H1 (cell line): Measurements from ENCODE around the gene MRPS2.

Experiments used
- CTCF ChIP-seq, 3 experiments: IDR thresholded peaks; 1 replicate in 2 of 3; 2 replicates in 1 of 3; pipeline versions ENCODE4 v1.5.1 to v1.6.1; 2011; ENCODE audit warnings: low read length in 3 of 3, mild to moderate bottlenecking in 3 of 3, inconsistent platforms in 2 of 3, low read depth in 1 of 3, moderate library complexity in 1 of 3; ENCODE audit not compliant: insufficient read depth in 1 of 3; ENCODE audit errors: control extremely low read depth in 1 of 3
- EGR1 ChIP-seq: IDR thresholded peaks from 2 replicates; pipeline ENCODE4 v1.6.1; 2011; ENCODE audit warnings: low read depth, low read length, borderline replicate concordance
- EZH2 ChIP-seq: fragments of 200-600 bp; sonication (generic); IDR thresholded peaks from 2 replicates; pipeline ENCODE4 v1.7.1; 2012; ENCODE audit warnings: low read depth, mild to moderate bottlenecking, moderate library complexity, low read length, inconsistent platforms; ENCODE audit not compliant: severe bottlenecking
- GTF2F1 ChIP-seq: IDR thresholded peaks from 2 replicates; pipeline ENCODE4 v1.6.1; 2012; ENCODE audit warnings: low read depth, low read length, improper control_type of control experiment, borderline replicate concordance
- HDAC2 ChIP-seq, 2 experiments: fragments of 300-600 bp in 1 of 2; sonication (generic) in 1 of 2; IDR thresholded peaks; 2 replicates each; pipeline ENCODE4 v1.6.1; 2011 to 2012; ENCODE audit warnings: low read depth in 2 of 2, low read length in 2 of 2, mild to moderate bottlenecking in 2 of 2, moderate library complexity in 2 of 2, borderline replicate concordance in 1 of 2, inconsistent platforms in 1 of 2
- KDM5A ChIP-seq: fragments of 200-600 bp; IDR thresholded peaks from 2 replicates; pipeline ENCODE4 v1.7.1; 2012; ENCODE audit warnings: mild to moderate bottlenecking, low read length, inconsistent platforms, mixed read lengths
- SRF ChIP-seq: IDR thresholded peaks from 2 replicates; pipeline ENCODE4 v1.6.1; 2011; ENCODE audit warnings: mild to moderate bottlenecking, low read depth, low read length, moderate library complexity

- TF ChIP-seq EGR1 (no peak), HDAC2 (IDR thresholded peaks at IDR 0.05; ENCODE audit: borderline replicate concordance in 1 of 2, low read depth in 2 of 2, low read length in 2 of 2) (no peak), EZH2 (no peak), CTCF (IDR thresholded peaks at IDR 0.05; ENCODE audit: control extremely low read depth in 1 of 3, insufficient read depth in 1 of 3, low read depth in 1 of 3, low read length in 3 of 3) (no peak), SRF (no peak), GTF2F1 (no peak), KDM5A (no peak)
These were observed 35.7 kb downstream of the MRPS2 start for GRCh38 chr9:135536216-135536615.
